K562 (cell line): Measurements from ENCODE around the gene GNG14. TPM values are rescaled to one million over a fixed set of nuclear protein-coding genes. Genes with fewer than 3 reads are reported as not detected.

Experiments
- ATF1 ChIP-seq, 2 experiments: fragments of 450-650 bp in 1 of 2; IDR thresholded peaks; 2 replicates each; pipeline ENCODE4 v1.6.1; 2016; ENCODE audit warnings: missing compliant biosample characterization in 1 of 2, missing genetic modification characterization in 1 of 2
- DNMT1 ChIP-seq: fragments of 450-650 bp; IDR thresholded peaks from 2 replicates; pipeline ENCODE4 v1.6.1; 2016; ENCODE audit warnings: antibody characterized with exemption, mild to moderate bottlenecking
- E2F8 ChIP-seq: fragments of 450-650 bp; IDR thresholded peaks from 2 replicates; pipeline ENCODE4 v1.7.1; 2018; ENCODE audit warnings: mild to moderate bottlenecking, low read depth; ENCODE audit not compliant: partially characterized antibody
- ILF3 ChIP-seq: fragments of 450-650 bp; IDR thresholded peaks from 2 replicates; pipeline ENCODE4 v1.6.1; 2018; ENCODE audit warnings: antibody characterized with exemption, mild to moderate bottlenecking, moderate library complexity, borderline replicate concordance
- KDM5B ChIP-seq: fragments of 200-600 bp; sonication (generic); IDR thresholded peaks from 2 replicates; pipeline ENCODE4 v1.6.1; 2012; ENCODE audit warnings: low read depth, mild to moderate bottlenecking, moderate library complexity, low read length, control low read depth, inconsistent platforms; ENCODE audit not compliant: insufficient replicate concordance
- KLF13 ChIP-seq: fragments of 450-650 bp; IDR thresholded peaks from 2 replicates; pipeline ENCODE4 v1.6.1; 2016; ENCODE audit warnings: missing genetic modification characterization, low read depth, mild to moderate bottlenecking, missing compliant biosample characterization, moderate library complexity, borderline replicate concordance
- NFIC ChIP-seq: fragments of 450-650 bp; IDR thresholded peaks from 2 replicates; pipeline ENCODE4 v1.6.1; 2017; ENCODE audit warnings: mild to moderate bottlenecking, inconsistent platforms
- NFRKB ChIP-seq: fragments of 450-650 bp; IDR thresholded peaks from 2 replicates; pipeline ENCODE4 v1.6.1; 2016; ENCODE audit warnings: low read depth
- POU5F1 ChIP-seq: fragments of 150-350 bp; IDR thresholded peaks from 2 replicates; pipeline ENCODE4 v1.6.1; 2014; ENCODE audit warnings: borderline replicate concordance, low read length, low read depth, mild to moderate bottlenecking; ENCODE audit not compliant: partially characterized antibody
- RB1 ChIP-seq: fragments of 450-650 bp; IDR thresholded peaks from 2 replicates; pipeline ENCODE4 v1.6.1; 2017; ENCODE audit warnings: low read depth, mild to moderate bottlenecking
- SIN3A ChIP-seq, 2 experiments: fragments of 150-350 bp in 1 of 2; IDR thresholded peaks; 2 replicates each; pipeline ENCODE4 v1.6.1; 2011 to 2016; ENCODE audit warnings: borderline replicate concordance in 2 of 2, low read depth in 2 of 2, low read length in 2 of 2, mild to moderate bottlenecking in 2 of 2, moderate library complexity in 2 of 2; ENCODE audit not compliant: control insufficient read depth in 1 of 2
- TGIF2 ChIP-seq: sonication (generic); formaldehyde crosslinking; IDR thresholded peaks from 2 replicates; pipeline ENCODE4 v1.8.1; 2022; ENCODE audit warnings: mild to moderate bottlenecking, missing genetic modification reagents, moderate library complexity
- ZBTB49 ChIP-seq: sonication (generic); formaldehyde crosslinking; IDR thresholded peaks from 2 replicates; pipeline ENCODE4 v1.8.0; 2022; ENCODE audit warnings: missing genetic modification reagents, mild to moderate bottlenecking, borderline replicate concordance
- ZBTB7A ChIP-seq: IDR thresholded peaks from 2 replicates; pipeline ENCODE4 v1.6.1; 2011; ENCODE audit warnings: low read depth, mild to moderate bottlenecking, low read length, moderate library complexity, borderline replicate concordance; ENCODE audit not compliant: control insufficient read depth
- ZKSCAN8 ChIP-seq: fragments of 200-800 bp; sonication (Bioruptor generic); IDR thresholded peaks from 2 replicates; pipeline ENCODE4 v1.6.1; 2016; ENCODE audit warnings: missing genetic modification characterization, missing compliant biosample characterization
- ZNF76 ChIP-seq: fragments of 250-450 bp; sonication (Bioruptor Pico); IDR thresholded peaks from 2 replicates; pipeline ENCODE4 v1.4.0; 2020; ENCODE audit warnings: mild to moderate bottlenecking, moderate library complexity, borderline replicate concordance
- polyA plus RNA-seq, 8 experiments: library from polyadenylated mRNA; depleted of rRNA in 4 of 8; stranded (reverse) in 5 of 8; unstranded in 3 of 8; fragments of >200 nt; fragmentation: Nextera tagmentation in 2 of 8; fragmentation: Illumina TruSeq in 1 of 8; extraction: Ambion mirVana in 2 of 8; extraction: Trizol in 1 of 8; gene quantifications; 2 replicates each; pipeline versions ENCODE4 v1.2.1 to v1.2.3, GENCODE V29; 2011 to 2014; ENCODE audit warnings: inconsistent platforms in 1 of 8, missing spikeins in 1 of 8
- total RNA-seq, 7 experiments: library from RNA; depleted of rRNA in 6 of 7; stranded (reverse); fragments of >200 nt in 6 of 7; fragmentation: Illumina TruSeq in 2 of 7; extraction: Trizol in 2 of 7; gene quantifications; 2 replicates each; pipeline versions ENCODE4 v1.2.1 to v1.2.3, GENCODE V29; 2011 to 2021; ENCODE audit warnings: low replicate concordance in 1 of 7
- TF ChIP-seq, protein P1 (sequence below), 2 experiments: IDR thresholded peaks; 2 replicates each; pipeline ENCODE4 v1.6.1; 2011; ENCODE audit warnings: borderline replicate concordance in 1 of 2, control low read depth in 1 of 2, low read depth in 1 of 2, low read length in 1 of 2, mild to moderate bottlenecking in 1 of 2, mixed read lengths in 1 of 2, moderate library complexity in 1 of 2; ENCODE audit not compliant: insufficient read depth in 1 of 2, insufficient read length in 1 of 2, poor library complexity in 1 of 2, severe bottlenecking in 1 of 2; ENCODE audit errors: extremely low read depth in 1 of 2

GNG14 gene
- total and polyA plus RNA-seq, 9 of the 15 experiments (the other 6 are each of a cell fraction or from before 2014, with no cell fraction given) = not detected

- TF ChIP-seq ZBTB49 (CRISPR knock-in tag) = no peak
- TF ChIP-seq E2F8 = no peak
- no peak for TF ChIP-seq KDM5B
- 0 out of 2 replicates have a peak, but pooled peaks have one; percentile 22 for TF ChIP-seq NFIC
- TF ChIP-seq, protein P1, sequence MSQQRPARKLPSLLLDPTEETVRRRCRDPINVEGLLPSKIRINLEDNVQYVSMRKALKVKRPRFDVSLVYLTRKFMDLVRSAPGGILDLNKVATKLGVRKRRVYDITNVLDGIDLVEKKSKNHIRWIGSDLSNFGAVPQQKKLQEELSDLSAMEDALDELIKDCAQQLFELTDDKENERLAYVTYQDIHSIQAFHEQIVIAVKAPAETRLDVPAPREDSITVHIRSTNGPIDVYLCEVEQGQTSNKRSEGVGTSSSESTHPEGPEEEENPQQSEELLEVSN (IDR thresholded peaks at IDR 0.05; ENCODE audit: borderline replicate concordance in 1 of 2, extremely low read depth in 1 of 2, insufficient read depth in 1 of 2, insufficient read length in 1 of 2, low read depth in 1 of 2, low read length in 1 of 2, poor library complexity in 1 of 2, severe bottlenecking in 1 of 2) = peak in 1 of 2 experiments; percentile 57
- TF ChIP-seq POU5F1 = no peak
- no peak for TF ChIP-seq TGIF2 (CRISPR knock-in tag)
- TF ChIP-seq DNMT1 = no peak
- no peak for TF ChIP-seq SIN3A (IDR thresholded peaks at IDR 0.05; ENCODE audit: borderline replicate concordance in 2 of 2, control insufficient read depth in 1 of 2, low read depth in 2 of 2, low read length in 2 of 2)
- no peak for TF ChIP-seq ILF3
- TF ChIP-seq ZBTB7A = peak; percentile 42; the same call in 1 of the 2 replicates
- TF ChIP-seq NFRKB = no peak
- no peak for TF ChIP-seq ATF1 (CRISPR knock-in tag; IDR thresholded peaks at IDR 0.05)
- no peak for TF ChIP-seq ATF1 (tag; IDR thresholded peaks at IDR 0.05)
- no peak for TF ChIP-seq ZKSCAN8 (CRISPR knock-in tag)
- TF ChIP-seq ZNF76 = no peak
- no peak for TF ChIP-seq KLF13 (tag)
- peak; percentile 35; the same call in 1 of the 2 replicates for TF ChIP-seq RB1
Observed at GRCh38 chr19:12648088-12648487, 39.7 kb upstream of the GNG14 start (continued).
